GM19452 (cell line): ENCODE results near the gene HOXA10.

Experiments
- ATAC-seq: cut with Tn5 transposase; IDR thresholded peaks from one replicate; pipeline ENCODE4 v1.9.1; 2021; ENCODE audit not compliant: unreplicated experiment

HOXA10 gene

DNA sequence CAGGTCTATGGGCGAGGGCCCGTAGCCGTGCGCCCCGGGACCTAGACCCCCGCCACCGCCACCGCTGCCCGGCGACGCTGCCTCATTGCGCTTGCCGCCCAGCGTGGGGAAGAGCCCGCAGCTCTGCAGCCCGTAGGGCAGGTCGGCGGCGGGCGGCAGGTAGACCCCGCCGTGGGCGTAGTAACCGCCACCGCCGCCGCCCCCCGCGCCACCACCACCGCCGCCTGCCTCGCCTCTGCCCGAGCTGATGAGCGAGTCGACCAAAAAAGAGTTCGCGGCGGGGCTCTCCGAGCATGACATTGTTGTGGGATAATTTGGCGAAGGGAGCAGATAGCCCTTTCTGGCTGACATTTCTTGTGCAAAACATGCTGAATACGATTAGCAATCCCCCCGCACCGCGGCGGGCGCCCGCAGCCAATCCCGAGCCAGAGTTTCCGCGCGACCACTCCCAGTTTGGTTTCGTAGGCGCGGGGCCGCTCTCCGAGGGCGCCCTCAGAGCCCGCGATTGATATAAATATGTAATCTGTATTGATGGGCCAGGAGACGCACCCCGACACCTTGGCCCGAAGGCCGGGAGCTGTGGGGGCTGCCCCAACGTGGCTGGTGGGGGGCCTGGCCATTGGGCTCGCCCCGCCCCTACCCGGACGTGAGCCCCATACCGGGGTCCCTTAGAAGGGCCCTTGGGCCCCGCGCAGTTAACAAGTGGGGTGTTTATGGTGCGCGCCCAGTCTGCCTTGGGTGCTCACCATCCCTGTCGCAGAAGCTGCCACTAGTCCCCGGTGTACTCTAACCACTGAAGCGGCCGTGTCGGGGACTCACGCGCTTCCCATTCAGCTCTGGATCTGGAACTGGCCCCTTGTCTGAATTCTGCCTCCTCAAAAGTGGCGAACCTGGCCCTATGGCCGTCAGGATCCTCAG is at the start of gene HOXA10:
Gene HOXA10, minus strand, starts transcription at position 365 of the 918 bp plus-strand sequence. Its CDS starts 14 bp downstream, at position 351.
- no peak for ATAC-seq

DNA sequence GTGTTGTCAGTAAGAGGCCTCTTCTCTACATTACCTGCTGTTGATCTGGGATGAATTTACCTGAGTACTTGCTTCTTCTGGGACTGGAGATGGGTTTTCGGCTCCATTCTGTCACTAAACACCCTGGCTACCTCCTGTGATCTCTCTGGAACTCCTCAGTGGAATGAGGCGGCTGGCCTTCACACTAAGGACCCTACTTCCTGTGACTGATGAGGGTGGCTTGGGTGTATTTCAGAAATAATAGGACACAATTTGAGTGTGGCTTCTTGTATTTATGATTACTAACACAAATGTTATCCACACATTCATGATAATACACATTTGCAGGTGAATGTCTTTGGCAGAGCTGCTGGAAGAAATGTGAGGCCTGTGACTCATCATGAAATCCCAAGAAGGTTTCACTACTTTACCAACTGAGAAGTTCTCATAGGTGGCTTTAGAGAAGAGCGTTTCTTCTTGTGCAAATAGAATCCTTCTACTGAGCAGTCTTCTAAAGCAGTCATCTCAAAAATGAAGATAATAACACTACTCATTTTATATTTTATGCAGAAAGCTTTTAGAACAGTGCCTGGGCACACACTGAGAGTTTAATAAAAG is 47.2 kb upstream of the HOXA10 start:
- no peak for ATAC-seq

DNA sequence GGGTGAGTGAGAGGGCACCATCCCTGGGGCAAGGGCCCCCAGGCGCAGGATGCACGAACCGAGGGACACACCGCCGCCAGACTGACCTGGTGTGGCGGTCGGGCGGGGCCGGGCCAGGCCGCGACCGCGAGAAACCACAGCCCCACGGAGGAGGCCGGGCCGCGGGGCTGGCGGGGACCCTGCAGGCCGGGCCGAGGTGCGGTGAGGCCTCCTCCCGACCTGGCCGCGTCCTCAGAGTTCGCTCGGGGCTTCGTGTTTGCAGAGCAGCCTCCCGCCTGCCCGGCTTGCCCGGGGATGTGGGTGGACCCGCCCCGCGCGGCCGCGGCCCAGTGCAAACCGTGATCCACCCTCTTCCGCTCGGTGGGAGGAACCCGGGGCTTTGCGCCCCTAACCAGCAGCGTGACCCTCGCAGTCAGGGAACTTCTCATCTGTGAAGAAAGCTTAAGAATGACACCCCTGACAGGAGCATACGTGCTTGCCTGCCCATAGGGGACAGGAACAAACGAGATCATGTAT is 46.4 kb upstream of the HOXA10 start:
- ATAC-seq: no peak

DNA sequence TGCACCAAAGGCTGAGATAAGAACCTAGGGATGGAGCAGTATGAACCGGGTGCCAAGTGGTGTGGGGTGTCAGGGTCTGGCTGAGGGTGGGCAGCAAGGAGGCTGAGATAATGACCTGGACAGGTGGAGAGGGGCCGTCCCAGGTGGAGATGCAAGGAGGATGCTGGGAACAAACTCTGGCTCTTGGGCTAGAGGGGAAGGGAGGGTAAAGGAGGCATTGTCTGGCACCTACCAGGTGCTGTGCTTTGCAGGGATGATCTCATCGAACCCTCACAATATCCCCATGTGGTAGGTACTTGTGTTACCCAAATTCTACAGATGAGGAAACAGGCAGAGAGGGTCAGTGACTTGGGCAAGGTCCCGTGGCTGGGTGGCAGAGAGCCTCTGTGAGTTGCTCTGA is 45.7 kb upstream of the HOXA10 start:
- ATAC-seq: no peak

DNA sequence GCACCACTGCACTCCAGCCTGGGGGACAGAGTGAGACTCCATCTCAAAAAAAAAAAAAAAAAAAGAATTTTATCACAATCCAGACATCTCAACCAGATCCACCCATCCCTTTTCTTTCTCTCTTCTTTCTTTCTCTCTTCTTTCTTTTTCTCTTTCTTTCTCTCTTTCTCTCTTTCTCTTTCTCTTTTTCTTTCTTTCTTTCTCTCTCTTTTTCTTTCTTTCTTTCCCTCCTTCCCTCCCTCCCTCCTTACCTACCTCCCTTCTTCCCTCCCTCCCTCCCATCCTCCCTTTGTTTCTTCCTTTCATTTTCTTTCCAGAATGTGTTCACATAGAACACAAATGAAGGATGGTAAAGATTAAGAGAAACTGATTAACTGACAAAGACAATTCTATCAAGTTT is 43.8 kb upstream of the HOXA10 start:
- ATAC-seq: no peak

DNA sequence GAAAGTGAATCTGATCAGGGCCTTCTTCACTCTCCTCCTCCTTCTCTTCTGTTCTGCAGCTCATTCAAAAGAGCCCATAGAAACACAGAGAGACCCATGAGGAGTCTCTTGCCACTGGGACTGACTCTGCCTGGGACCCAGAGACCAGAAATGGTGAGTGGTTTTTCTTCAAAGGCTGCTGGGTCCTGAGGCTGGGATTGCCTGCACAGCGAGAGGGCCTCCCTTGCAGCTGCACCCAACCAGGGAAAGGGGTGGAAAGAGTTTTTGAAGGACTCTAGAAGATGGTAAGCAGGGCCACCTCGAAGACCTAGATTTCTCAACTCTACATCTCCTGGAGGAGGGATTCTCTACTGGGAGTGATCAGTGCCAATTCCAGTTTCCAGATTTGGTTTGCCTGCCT is 41.2 kb upstream of the HOXA10 start:
- ATAC-seq: no peak

DNA sequence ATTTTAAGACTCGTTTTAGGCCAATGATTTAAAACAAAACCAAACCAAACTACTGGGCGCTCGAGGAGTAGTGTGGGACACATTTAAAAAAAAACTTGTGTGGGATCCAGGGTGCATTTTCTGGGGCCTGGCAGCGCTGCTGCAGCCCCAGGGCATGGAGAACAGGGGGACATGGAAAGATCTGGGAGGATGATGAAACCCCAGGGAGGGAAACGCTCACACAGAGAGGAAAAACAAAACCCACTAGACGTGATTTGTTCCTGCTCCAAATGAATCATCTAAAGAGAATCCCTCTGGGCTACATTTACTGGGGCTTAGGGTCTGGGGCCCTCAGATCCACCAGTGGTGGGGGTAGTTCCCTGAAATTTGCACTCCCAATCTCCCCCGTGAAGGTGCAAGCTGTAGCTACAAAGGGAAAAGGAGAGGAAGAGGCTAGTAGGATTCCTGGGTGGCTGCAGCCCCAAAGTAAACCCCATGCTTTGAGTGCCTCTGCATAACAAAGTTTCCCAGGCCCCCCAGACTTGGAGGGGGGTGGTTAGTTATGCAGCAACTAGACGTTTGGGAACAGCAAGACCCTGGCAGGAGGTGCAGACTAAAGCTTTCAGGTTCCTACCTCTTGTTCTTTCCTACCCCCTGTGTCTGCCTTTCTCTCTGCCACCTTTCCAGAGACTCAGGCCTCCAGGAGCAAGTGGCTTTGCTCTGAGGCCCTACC is 40.3 kb upstream of the HOXA10 start:
- no peak for ATAC-seq

DNA sequence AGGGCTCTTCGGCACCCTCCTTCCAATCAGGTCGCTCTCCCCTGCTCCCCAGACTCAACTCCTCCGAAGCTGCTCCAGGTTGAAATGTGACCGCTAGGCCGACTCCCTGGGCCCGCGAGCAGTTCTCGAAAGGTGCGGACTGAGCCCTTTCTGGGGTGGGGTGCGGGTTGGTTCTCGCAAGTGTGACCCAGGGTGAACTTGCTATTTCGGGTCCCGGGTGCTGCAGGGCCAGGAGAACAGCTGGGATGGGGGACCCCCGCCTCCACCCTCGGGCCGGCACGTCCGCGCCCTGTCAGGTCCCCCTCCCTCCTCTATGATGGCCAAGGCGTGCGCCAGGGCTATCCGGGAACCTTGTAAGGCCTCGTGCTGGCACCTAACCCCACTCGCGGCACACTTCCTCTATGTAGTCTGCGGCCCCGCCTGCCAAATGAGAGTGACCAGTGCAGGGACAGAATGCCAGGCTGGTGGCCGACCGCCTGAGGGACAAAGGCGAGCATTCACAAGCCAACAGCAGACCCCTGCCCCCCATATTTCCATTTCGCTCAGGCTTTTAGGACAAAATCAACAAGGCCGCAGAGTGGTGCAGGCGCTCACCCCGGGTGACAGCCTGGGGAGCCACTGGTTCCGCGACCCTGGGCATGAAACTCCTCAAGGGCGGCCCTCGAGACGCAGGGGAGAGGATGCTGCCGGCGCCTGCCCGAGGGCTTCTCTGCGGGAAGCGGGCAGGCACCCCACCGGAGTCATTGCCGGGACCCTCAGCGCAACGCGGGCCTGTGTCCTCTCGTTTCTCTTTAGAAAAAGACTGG is 39.5 kb upstream of the HOXA10 start:
- no peak for ATAC-seq

DNA sequence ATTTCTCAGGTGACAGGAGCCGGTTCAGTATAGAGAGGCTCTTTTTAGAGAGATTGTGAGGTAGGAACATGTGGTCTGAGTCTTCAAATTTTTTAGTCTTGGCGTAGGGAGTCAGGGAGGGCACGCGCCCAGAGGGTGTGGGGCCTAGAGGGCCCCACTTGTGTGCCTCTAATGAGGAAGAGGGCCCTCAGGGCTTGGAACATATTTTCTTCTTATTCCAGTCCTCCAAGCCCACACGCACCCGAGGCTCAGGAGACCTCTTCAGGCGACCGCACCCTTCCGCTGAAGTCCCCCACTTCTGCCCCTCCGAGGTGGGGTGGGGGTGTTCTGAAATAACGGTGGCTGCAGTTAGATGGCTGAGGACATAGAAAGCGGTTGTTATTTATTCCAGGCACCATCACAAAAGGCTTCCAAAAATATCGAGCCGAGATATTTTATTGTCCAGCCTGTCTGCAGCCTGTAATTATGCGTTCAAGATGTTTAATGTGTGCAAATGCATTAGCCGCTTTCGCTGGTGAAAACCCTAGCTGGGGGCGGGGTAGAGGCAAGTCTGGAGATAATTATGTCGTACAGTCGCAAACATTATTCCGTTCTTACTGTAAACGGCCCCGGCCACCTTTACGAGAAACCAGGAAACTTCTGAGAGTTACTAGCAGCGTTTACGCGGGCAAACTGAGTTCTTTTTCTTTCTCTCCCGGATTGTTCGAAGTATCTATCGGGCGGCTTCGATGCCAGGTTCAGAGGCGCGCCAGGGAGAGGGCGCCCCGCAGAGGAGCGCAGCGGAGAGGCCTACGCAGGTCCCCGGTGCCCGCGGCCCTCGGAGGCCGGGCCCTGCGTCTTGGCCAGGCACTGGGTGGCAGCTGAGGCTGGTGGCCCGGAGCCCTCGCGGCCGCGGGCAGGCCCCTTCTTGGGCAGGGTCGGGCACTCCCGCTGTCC is 38.6 kb upstream of the HOXA10 start:
- ATAC-seq: no peak

DNA sequence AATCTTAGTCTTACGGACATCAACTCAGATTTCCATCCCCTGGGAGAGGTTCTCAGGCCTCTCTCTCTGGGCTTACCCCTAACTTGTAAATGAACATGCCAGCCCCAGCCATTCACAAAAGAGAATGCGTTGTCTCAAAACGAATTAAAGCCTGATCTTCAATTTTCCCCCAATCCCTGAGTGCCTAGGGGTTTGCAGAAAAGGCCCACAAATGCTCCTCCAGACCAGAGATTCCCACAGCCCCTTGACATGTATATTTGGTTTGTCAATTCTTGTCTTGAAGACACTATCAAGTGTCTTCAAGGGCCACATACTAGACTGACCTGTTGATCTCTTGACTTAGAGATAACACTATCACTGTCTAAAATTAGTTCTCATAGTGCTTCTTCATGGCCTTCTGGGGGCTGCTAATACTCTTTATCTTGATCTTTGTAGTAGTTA is 37.7 kb upstream of the HOXA10 start:
- no peak for ATAC-seq

DNA sequence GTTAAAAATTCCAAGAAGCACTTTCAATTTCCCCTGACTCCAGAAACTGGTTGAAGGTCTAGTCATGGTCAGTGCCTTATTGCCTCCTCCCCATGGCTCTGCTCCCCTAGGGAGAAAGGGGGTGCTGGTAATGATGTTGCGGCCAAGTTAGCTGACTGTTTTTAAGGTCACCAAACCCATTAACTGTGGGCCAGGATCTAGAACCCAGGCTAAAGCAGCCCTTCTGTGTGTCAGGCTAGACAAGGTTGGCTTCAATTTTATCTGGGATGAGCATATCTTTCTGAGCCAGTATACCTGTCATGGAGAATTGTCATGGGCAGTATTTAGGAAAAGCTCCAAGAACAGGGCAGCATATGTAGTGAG is 36.9 kb upstream of the HOXA10 start:
- no peak for ATAC-seq

DNA sequence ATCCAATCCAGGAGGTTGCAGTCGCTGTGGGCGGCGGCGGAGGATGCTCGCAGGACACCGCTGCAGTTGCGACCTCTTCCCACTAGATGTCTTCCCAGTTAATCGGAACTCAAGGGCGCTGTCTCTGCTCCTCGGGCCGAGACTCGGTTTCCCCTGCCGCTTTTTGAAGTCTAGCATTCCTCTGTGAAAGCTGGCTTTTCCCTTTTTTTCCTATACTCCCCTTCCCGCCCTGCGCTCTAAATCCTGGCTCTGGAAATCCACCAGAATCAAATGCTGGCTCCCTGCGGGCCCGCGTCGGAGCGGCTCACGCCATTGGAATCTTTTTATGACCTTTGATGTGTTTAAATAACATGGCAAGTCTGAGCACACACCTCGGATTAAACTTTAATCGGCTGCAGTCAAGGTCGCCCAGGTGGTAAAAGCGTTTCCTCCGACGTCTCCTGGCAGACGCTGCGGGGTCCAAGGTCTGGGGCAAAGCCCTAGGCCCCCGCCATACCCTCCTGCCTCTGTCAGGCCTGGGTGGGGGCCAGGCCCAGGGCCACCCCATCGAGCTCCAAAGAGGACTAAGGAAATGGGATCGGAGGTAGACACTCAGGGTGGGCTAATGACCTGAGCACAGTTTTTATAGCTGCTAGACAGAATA is 36.4 kb upstream of the HOXA10 start:
- no peak for ATAC-seq

DNA sequence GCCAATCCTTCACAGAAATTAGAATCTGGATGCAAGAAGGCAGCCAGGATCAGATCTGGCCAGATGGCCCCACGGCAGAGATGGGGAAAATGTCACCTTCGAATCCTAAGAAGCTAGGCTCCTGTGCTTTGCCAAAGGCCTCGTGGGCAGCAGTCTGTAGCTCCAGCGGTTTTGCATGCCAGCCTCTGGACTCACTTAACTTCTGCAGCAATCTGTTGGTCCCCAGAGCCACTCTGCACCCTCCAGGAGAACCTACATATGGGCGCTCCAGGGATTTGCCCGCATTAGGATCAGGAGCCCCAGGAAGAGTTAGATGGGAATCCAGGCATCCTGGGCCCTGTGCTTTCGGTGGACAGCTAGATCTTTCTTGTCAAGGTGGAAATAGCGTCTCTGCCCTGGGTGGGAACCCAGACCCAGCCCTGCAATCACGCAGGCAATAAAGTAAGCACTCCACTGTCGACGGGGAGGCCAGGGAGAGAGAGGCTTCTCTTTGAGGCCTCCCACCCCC is 35.9 kb upstream of the HOXA10 start:
- ATAC-seq: no peak

DNA sequence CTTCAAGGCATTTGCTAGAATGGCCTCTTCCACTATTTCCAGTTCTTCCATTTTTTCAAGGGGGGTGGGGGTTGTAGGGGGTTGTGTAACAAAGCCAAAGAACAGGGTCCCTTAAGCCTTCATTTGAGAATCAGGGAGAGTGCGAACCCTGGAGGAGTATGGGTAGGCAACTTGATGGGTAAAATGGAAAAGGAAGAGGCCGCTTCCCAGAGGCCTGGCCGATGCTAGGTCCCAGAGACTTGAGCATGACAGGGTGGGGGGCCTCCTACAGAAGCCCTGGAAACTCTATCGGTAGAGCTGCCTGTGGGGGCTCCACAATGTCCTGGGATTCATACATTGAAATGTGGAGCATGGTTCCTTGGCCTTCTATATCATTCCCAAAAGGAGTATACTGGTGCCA is 34.9 kb upstream of the HOXA10 start:
- ATAC-seq: no peak

DNA sequence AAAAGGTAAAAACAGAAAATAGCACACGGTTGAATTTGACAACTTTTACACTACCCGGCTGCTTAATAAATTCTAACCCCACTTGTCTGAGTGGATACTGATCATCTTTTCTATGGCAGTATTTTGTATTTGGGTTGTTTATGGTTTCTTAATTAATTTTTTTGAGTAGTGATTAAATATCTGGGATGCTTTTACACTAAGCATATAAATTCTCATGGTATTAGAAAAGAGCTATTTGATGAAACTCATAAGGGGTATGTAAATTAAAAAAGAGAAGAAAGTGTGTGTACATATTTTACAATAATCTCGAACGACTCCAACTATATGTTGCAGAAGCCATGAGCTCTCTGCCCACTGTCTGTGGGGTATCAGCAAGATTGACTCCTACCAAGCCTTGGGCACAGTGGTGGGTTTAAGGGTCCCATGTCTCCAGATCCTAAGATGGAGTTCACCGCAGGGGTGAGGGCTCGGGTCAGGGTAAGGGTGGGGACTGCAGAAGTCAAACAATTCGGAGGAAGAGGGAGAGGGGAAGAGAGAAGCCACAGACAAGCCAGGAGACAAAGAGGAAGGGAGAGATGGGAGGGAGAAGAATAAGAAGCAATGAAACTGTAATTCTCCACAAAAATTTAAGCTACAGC is 33.3 kb upstream of the HOXA10 start:
- no peak for ATAC-seq

DNA sequence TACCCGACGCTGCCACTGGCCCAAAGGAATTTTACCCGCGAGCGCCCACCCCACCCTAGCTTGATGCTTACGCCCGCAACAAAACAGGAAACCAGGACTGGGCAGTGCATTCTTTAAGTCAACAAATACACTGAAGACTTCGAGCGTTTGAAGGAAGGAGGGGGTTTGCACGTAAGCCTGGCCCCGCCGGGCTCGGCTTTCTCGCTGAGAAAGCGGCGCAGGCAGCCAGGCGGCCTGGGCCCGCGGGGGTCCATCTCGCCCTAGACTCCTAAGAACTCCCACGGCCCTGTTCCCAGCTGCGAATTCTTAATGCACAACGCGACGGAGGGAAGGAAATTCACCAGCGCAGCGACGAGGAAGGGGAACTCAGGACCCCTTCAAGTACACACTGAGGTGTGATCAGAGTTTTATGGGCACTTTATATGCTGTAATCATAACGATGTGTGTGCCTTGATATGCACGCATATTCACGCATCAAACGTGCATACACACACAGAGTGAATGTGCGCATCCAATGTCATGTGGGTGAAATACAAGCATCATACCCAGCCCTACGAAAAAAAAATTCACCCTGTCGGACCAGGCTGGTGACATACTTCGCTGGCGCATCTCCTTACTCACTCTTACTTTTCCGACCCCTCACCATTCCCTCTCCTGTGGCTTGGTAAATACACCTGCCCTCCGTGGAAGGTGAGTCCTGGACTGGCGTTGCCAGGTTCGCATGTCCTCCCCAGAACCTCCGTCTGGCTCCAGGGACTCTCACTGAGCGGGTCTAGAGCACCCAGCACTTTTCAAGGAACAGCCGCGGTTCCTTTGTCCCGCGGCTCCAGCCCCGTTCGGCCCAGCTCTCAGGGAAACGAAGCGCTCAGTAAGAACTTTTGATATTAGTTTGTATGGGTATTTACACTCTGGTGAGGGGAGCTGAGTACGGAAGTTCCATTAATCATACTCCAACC is 31.5 kb upstream of the HOXA10 start:
- ATAC-seq: no peak

DNA sequence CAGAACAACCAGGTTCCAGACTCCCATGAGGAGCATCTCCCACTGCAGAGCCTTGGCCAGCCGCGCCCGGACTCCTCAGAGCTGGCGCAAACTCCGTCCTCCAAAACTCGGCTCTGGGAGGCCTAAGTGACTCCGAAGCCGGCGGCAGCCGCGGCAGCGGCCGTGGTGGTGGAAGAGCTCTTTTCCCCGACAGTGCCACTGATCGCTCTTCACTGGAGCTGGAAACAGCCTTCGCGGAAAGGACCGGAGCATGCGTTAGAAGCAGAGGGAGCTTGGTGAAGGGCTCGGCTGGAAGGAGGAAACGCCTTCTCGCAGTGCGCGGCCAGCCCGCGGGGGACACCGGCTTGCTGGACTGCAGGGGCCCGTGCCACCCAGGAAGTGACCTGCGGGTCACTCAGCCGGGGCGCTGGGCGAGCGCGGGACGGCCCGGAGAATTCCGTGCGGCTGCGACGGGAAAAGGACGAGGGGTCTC is 30.8 kb upstream of the HOXA10 start:
- no peak for ATAC-seq
